Measurements from ENCODE around the gene FAM171A2.
A peak's percentile ranks its signal among the peaks of the same experiment; 100 is the strongest.
"Not testable (repeated sequence)": the region's sequence is repeated elsewhere in the genome, so short reads cannot be mapped to it uniquely, and the experiment has no call there.

FAM171A2 gene

DNA sequence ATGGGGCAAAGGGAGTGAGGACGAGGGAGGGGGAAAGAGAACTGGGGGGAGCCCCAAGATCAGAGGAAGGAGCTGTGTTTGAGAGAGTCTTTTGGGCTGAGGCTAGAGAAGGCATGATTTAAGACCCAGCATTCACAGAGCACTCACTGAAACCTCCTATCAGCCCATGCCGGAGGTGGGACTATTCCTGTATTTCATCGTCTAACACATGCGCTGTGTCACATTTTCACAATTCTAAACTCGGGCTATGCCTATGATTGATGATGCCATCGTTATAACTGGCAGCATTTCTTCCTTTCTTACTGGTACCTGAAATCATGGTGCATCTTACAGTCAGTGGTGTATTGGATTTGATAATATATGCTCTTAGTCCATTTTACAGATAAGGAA lies 3.5 kb downstream of the FAM171A2 start:
- no peak for DNase-seq

DNA sequence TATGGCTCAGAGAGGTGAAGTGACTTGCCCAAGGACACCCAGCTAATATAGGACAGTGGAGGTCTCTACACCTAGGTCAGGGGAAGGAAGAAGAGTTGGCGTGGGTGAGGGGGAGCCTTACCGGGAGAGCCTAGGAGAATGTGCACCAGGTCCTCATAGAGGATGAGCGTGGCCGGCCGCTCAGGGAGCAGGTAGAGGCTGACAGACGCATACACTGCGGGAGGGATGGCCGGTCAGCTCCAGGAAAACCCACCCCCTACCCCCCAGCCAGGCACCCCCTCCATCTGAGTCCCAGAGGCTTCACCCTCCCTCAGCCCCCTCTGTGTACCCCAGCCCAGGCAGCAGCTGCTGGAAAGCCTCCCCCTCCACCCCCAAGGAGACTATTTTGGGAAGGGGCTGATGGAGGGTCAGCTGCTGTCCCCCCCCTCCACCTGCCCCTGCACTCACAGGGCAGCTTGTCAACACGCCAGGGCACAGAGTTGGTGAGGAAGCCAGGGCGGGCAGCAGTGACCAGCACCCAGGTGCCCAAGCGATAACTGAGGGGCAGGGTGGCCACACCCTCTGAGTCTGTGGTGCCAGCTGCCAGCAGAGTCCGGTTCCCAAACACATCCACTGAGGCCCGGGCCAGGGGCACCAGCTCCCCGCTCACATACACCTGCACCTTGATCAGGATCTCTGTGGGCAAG lies 4.1 kb downstream of the FAM171A2 start:
- no peak for DNase-seq

DNA sequence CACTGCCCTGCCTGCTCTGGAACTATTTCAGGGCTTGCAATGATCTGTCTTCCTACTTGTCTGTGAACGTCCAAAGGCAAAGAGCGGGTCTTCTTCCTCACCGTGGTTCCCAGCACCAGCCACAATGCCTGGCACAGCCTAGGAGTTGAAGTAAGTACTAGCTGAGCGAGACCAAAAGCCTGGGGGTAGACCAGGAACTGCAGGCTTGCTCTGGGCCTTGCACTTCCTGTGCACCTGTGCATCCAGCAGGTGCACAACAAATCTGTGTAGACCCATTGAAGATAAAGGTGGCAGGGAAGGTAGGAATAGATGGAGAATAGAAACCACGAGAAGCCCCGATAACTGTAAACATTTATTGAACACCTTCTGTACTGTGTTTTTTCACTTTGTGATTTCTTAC lies 4.6 kb downstream of the FAM171A2 start:
- DNase-seq: no peak

DNA sequence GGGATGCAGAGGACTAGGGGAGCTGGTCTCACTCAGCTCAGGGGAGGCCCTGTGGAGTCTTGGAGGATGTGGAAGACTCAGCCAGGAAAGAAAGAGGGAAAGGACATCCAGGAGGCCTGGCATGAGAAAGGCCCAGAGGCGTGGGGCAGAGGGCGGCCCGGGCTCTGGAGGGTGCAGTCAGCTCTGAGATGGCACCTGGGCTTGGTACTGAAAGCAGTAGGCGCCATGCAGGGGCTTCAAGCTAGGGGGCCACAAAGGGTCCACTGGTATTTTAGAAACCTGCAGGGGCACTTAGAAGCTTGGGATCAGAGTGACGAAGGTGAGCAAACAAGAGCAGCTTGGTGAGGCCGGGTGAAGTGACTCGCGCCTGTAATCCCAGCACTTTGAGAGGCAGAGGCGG lies 5.6 kb downstream of the FAM171A2 start:
- DNase-seq: no peak

DNA sequence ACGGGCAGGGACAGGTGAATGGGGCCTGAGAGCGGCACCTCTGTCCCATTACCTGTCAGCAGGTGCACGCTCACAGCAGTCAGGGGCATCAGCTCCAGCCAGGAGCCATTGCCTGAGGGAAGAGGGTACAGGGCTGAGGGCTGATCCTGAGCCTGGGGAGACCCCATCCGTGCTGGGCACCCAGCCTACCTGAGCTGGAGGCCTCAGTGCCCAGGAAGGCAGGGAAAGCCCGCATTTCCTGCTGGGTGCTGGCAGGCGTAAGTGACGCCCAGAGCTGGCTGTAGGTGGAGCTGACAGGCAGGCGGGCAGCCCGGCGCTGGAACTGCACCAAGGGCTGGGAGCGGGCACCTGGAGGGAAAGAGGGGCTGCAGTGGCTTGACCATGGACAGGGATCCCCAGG lies 7.4 kb downstream of the FAM171A2 start:
- no peak for DNase-seq

DNA sequence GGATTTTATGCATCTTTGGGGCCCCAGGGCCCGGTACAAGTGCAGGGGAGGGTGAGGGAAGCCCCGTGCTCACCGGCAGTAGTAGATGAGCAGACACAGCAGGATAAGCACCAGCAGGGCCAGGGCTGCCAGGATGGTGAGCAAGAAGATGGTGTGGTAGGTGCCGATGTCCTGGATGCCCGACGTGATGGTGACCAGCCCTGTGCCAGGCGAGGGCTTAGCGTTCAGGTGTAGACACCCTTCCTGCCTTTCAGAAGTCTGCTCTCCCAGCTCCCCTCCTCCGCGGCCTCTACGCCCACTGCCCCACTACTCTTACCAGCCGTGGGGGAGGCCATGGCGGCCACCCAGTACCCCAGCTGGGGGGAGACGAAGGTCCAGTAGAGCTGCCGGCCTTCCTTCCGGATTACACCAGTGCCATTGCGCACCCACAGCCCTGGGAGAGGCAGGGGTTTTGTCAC lies 8.0 kb downstream of the FAM171A2 start:
- DNase-seq: no peak

DNA sequence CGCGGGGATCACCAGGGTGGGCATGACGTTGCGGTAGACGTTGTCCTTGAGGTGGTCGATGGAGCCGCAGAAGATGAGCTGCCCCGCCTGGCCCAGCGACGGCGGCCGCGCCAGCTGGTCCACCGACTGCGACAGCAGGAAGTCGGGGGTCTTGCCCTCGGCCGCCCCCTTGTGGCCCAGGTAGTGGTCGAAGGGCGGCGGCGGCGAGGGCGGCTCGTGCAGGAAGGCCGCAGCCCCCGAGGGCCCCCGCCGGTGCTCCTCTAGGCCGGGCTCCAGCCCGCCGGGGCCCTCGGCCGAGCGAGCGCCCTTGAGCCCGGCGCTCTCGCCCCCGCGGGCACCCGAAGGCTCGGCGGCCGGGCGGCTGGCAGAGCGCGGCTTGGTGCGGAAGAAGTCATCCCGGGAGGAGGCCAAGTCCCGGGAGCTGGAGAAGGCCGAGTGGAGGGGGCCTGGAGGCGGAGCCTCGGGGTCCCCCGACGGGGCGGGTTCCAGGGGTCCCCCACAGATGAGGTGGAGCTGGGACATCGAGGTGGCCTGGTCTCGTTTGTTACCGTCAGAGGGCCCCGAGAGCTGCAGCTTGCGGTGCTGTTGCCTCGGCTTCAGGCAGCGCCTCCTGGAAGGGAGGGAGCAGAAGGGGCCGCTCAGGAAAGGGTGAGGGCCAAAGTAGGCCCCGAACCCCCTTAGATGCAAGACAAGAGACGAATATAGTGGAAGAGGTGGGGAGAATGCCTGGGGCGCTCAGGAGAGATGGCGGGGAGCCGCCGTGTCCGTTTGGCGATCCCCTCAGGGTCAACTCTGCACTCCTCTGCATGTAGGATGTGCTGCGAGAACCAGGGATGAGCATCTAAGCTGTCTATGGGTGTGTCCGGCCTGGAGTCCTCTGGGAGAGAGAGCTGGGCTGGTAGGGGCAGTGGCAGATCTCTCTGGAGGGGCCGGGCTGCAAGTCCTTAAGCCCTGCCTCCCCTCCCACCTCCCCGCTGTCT lies 8.8 kb downstream of the FAM171A2 start:
- no peak for DNase-seq

DNA sequence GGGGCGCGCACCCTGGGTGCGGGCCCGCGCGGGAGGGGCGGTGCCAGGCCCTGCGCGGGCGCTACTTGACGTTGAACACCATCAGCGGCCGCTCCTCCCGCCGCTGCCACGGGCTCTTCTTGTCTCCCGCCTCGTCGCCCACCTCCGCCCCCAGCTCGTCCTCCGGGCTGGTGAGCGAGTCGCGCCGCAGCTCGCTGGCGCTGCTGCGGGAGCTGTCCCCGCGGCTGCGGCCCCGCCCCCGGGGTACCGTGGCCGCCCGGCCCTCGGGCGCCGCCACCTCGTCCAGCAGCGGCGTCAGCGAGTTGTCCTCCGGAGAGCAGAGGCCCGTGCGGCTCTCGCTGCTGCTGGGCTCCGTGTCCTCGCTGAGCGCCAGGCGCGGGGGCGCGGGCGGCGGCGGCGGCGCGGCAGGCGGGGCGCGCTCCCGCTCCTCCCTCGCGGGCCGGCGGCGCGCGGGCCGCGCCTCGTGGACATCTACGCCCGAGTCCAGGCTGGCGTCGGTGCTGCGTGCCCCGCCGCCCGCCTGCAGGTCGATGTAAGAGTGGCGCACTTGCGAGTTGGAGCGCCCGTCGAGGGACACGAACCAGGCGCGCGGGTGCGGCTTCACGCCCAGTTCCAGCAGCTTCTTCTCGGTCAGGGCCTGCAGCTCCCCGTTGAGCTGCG lies 9.9 kb downstream of the FAM171A2 start:
- no peak for DNase-seq

DNA sequence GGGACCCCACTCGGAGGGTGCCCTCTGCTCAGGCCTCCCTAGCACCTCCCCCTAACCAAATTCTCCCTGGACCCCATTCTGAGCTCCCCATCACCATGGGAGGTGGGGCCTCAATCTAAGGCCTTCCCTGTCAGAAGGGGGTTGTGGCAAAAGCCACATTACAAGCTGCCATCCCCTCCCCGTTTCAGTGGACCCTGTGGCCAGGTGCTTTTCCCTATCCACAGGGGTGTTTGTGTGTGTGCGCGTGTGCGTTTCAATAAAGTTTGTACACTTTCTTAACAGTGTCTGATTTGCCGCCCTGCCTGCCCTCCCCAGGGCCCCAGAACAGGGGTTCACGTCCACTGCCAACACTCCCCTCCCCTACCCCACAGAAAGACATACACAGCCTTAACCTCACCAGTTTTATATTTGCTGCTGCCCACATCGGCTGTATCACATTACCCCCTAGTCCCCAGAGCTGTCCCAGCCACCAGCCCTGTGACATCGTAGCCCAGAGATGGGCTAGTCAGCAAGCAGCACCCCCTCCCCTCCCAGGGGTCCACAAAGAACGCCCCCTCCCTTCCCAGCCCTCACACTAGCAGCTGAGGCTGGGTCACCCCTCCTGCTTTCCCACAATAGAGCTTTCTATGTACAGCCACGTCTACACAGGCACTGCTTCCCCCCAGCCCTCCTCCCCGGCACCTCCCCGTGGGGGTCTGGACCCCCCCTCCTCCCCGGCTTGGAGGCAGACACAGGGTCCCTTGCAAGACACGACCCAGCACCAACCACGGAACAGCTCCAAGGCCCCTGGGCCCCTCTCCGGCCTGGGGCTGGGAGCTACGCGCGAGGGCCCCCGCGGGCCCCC lies 10.6 kb downstream of the FAM171A2 start:
- DNase-seq: no peak

DNA sequence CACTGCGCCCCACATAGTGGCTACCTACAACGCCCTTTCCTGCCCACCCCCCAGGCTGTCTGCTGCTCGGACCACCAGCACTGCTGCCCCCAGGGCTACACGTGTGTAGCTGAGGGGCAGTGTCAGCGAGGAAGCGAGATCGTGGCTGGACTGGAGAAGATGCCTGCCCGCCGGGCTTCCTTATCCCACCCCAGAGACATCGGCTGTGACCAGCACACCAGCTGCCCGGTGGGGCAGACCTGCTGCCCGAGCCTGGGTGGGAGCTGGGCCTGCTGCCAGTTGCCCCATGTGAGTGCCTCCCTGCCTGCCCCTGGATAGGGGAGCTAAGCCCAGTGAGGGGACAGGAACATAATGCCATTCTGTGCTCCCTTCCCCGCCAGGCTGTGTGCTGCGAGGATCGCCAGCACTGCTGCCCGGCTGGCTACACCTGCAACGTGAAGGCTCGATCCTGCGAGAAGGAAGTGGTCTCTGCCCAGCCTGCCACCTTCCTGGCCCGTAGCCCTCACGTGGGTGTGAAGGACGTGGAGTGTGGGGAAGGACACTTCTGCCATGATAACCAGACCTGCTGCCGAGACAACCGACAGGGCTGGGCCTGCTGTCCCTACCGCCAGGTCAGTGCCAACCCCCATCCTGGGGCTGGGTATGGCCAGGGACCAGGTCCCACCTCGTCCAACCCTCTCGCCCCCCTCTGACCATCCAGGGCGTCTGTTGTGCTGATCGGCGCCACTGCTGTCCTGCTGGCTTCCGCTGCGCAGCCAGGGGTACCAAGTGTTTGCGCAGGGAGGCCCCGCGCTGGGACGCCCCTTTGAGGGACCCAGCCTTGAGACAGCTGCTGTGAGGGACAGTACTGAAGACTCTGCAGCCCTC lies 11.5 kb downstream of the FAM171A2 start:
- DNase-seq: no peak

DNA sequence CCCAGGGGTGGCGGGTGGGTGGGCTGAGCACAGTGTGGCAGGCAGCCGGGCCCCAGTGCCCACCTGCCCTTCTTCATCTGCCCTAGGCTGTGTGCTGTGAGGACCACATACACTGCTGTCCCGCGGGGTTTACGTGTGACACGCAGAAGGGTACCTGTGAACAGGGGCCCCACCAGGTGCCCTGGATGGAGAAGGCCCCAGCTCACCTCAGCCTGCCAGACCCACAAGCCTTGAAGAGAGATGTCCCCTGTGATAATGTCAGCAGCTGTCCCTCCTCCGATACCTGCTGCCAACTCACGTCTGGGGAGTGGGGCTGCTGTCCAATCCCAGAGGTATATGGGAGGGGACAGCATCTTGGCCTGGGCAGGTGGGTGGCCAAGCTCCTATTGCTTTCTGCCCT lies 12.2 kb downstream of the FAM171A2 start:
- no peak for DNase-seq

DNA sequence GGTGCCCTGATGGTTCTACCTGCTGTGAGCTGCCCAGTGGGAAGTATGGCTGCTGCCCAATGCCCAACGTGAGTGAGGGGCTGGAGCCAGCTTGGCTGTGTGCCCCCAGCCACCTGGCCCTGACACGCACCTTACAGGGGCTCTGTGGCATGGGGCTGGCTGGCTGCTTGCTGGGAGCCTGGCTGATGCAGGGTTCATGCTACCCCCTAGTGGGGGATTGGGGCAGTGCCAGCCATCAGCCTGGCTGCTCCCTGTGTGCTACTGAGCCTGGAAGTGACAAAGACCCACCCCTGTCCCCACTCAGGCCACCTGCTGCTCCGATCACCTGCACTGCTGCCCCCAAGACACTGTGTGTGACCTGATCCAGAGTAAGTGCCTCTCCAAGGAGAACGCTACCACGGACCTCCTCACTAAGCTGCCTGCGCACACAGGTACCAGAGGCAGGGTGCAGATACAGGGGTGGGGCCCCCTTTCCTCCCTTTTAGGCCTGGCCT lies 12.9 kb downstream of the FAM171A2 start:
- DNase-seq: peak; percentile 26 to 29

DNA sequence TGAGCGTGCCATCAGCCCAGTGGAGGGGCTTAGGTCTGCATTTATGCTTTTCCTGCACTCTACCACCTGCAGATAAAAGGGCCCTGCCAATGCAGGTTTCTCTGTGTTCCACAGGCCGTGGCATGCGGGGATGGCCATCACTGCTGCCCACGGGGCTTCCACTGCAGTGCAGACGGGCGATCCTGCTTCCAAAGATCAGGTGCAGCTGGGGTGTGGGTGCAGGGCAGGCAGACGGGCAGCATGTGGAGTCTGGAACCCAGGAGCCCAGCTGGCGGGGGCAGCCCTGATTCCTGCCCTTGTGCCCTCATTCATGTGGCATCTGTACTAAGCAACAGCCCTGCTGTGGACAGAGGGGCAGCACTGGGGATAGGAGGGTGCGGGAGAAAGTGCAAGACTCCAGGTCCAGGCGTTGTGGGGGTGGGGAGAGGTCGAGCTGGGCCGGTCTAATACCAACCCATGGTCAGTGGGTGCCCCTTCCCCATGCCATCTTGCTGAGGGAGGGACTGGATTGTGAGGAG lies 14.0 kb downstream of the FAM171A2 start:
- no peak for DNase-seq

DNA sequence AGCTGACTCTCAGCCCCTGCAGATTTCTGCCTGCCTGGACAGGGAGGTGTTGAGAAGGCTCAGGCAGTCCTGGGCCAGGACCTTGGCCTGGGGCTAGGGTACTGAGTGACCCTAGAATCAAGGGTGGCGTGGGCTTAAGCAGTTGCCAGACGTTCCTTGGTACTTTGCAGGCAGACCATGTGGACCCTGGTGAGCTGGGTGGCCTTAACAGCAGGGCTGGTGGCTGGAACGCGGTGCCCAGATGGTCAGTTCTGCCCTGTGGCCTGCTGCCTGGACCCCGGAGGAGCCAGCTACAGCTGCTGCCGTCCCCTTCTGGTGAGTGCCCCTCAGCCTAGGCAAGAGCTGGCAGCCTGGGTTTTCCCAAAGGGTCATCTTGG lies 14.7 kb downstream of the FAM171A2 start:
- no peak for DNase-seq

DNA sequence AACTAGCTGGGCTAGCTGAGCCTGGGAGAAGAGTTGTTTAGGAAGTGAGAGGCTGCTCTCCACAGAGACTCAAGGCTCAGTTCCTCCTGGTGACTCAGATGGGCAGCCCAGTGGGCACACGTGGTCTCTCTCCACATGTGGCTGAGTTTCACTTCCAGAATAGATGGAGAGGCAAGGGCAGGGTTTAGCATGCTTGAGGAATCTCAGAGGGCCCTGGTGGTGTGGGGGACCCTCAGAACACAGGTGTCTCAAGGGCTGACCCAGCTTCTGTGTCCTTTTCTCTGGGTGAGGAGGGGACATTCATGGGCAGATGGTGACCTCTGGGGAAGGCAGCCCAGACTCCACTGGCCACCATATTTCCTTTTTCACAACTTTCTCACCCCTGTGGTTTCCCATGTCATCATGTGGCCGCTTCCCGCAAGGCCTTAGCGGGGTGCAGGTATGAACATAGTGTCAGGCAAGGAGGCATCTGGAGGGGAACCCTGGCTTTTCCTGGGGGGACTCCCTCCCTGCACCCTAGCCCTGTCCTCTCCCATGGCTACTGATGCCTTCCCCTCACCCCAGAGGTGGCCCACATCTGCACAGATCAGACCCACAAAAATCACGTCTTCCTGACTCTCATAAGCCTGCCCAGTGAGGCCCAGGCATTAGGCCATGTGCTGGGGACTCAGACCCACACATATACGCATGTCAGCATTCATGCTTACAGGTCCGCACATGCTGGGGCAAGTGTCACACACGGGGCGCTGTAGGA lies 15.2 kb downstream of the FAM171A2 start:
- DNase-seq: peak; percentile 29 to 72

DNA sequence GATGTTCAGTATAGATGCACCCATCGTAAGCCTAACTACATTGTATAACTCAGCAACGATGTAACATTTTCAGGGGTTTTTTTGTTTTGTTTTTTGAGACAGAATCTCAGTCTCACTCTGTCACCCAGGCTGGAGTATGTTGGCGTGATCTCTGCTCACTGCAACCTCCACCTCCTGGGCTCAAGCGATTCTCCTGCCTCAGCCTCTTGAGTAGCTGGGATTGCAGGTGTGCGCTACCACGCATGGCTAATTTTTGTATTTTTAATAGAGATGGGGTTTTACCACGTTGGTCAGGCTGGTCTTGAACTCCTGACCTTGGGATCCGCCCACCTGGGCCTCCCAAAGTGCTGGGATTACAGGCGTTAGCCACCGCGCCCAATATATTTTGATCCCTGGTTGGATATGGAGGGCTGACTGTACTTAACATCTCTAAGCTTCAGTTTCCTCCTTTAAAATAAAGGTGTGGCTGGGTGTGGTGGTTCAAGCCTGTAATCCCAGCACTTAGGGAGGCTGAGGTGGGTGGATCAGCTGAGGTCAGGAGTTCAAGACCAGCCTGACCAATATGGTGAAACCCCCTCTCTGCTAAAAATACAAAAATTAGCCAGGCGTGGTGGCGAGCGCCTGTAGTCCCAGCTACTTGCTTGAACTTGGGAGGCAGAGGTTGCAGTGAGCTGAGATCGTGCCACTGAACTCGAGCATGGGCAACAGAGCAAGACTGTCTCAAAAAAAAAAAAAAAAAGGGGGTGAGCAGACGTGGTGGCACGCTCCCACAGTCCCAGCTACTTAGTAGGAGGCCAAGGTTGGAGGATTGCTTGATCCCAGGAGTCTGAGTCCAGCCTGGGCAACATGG lies 16.2 kb downstream of the FAM171A2 start:
- DNase-seq: not testable (repeated sequence)

DNA sequence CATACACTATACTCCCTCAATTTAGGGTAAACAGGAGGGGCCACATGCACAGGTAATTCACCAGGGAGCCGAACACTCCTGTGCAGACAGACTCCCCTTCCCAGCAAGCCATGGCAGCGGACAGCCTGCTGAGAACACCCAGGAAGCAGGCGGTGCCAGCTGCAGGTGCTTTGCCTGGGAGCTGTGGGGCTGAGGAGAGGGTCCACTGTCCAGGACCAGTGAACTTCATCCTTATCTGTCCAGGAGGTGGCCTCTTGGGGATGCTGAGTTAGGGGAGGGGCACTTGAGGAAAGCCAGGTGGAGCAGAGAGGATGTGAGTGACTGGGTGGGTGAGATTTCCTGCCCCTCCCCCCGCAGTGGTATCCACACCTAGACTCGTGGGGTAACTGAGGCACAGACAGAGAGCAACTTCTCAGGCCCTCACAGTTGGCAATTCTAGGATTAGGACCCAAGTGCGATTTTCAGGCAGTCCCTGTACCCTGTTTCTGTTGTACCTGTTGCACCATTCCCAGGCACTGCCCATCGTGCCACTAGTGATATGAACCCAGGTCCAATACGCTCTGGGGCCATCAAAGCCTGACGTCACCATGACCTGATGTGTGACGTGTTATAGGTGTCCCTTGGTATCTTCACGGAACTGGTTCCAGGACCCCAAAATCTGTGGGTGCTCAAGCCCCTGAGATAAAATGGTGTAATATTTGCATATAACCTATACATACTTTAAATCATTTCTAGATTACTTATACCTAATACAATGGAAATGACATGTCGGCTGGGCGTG lies 17.4 kb downstream of the FAM171A2 start:
- DNase-seq: no peak

DNA sequence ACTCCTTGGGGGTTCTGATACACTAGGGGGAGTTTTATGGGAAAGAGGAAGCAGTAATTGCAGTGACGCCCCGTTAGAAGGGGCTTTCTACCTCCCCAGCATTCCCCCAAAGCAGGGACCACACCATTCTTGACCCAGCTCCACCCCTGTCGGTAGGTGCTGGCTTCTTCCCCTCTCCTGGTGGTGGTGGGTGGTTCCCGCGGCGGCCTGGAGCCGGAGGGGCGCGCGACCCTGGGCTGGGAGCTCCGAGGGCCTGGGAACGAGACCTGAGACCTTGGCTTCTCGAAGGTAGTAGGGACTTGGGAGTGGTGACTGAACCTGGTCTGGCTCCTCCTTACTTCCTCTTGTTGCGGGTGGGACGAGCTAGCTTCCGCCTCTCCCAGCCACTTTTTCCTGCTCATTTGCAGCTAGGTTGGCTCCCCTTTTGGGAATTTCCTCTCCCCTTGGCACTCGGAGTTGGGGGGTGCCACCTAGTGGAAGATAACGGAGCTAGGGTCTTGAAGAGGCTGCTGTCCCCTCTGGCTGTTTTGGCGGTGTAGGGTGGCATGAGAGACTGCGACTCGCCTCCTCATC lies 18.1 kb downstream of the FAM171A2 start:
- peak; percentile 45 to 67 for DNase-seq

All from bone marrow (tissue), 2 donors.